Transverse colon (tissue), 4 donors: ENCODE results near the gene MMP13. TPM values are rescaled to one million over a fixed set of nuclear protein-coding genes. Genes with fewer than 3 reads are reported as not detected.
"Not testable (repeated sequence)": the region's sequence is repeated elsewhere in the genome, so short reads cannot be mapped to it uniquely, and the experiment has no call there.

Experiments
- DNase-seq: peaks from one replicate; pipeline ENCODE4 v3.0.0-alpha.2; 2019
- H3K27ac ChIP-seq, 4 donors: fragments of 200-600 bp; sonication (generic); 2 replicates each; pipeline ENCODE4 v1.5.1; 2016 to 2018; ENCODE audit warnings: inconsistent platforms in 4 of 4
- H3K27me3 ChIP-seq: fragments of 200-600 bp; sonication (generic); 2 replicates; pipeline ENCODE4 v1.5.1; 2017; ENCODE audit warnings: inconsistent platforms
- H3K36me3 ChIP-seq, 4 donors: fragments of 200-600 bp; sonication (generic); 2 replicates each; pipeline ENCODE4 v1.5.1; 2017 to 2019; ENCODE audit warnings: inconsistent platforms in 4 of 4
- H3K4me1 ChIP-seq, 4 donors: fragments of 200-600 bp; sonication (generic); 2 replicates each; pipeline ENCODE4 v1.5.1; 2017 to 2020; ENCODE audit warnings: inconsistent platforms in 4 of 4
- H3K4me3 ChIP-seq, 4 donors: fragments of 200-600 bp; sonication (generic); 1 replicate in 1 of 4; 2 replicates in 3 of 4; pipeline versions ENCODE4 v1.5.1 to v1.6.1; 2017 to 2019; ENCODE audit warnings: inconsistent platforms in 4 of 4
- H3K9me3 ChIP-seq, 2 donors: fragments of 200-600 bp; sonication (generic); 2 replicates each; pipeline ENCODE4 v1.5.1; 2017 to 2019; ENCODE audit warnings: inconsistent platforms in 2 of 2
- CTCF ChIP-seq, 5 experiments: fragments of 200-600 bp in 3 of 5; fragments of 450-650 bp in 2 of 5; sonication (generic) in 3 of 5; IDR thresholded peaks; 1 replicate in 2 of 5; 2 replicates in 3 of 5; pipeline ENCODE4 v1.5.1; 2016 to 2017; ENCODE audit warnings: antibody characterized with exemption in 5 of 5, inconsistent platforms in 3 of 5, mild to moderate bottlenecking in 2 of 5, moderate library complexity in 1 of 5
- EP300 ChIP-seq: sonication (generic); formaldehyde crosslinking; IDR thresholded peaks from one replicate; pipeline ENCODE4 v1.6.1; 2017; ENCODE audit warnings: antibody characterized with exemption, low read depth
- POLR2A ChIP-seq: fragments of 450-650 bp; IDR thresholded peaks from one replicate; pipeline ENCODE4 v1.6.1; 2016; ENCODE audit warnings: antibody characterized with exemption, mild to moderate bottlenecking, moderate library complexity
- POLR2AphosphoS5 ChIP-seq, 3 donors: sonication (generic); formaldehyde crosslinking; IDR thresholded peaks; one replicate each; pipeline ENCODE4 v1.6.1; 2016; ENCODE audit warnings: antibody characterized with exemption in 3 of 3
- WGBS, 2 donors: methylation state at CpG; one replicate each; pipeline ENCODE4 v1.1.5; 2018; ENCODE audit warnings: low coverage in 1 of 2; 5-methylcytosine and 5-hydroxymethylcytosine counted together
- in situ Hi-C, 4 donors: fragments of 200-750 bp; cut with MboI; loops; one replicate each; pipeline versions ENCODE4 v1.15.0 to v1.15.1; 2017; ENCODE audit warnings: low sequenced_read_pairs in 3 of 4, low pct_ligation_motif_present in 1 of 4, low pct_unique_long_range_greater_than_20kb in 1 of 4
- intact Hi-C: fragments of 100-400 bp; cut with DNase I; formaldehyde crosslinking; loops from one replicate; pipeline ENCODE4 v1.15.1; 2023; ENCODE audit warnings: low total_unique reads
- total RNA-seq, 4 donors: library from RNA; depleted of rRNA; stranded (reverse); fragments of >200 nt; gene quantifications; one replicate each; pipeline ENCODE4 v1.1.0, GENCODE V29; 2016

MMP13 gene
- total RNA-seq, 4 donors from 2014 or later = not detected

- Histone ChIP-seq H3K27me3 (no peaks in the 10 kb centered on the region), H3K36me3 (no peaks in the 10 kb centered on the region), H3K9me3 (no peaks in the 10 kb centered on the region), H3K4me3 (no peak overlapping the region), H3K27ac (no peak overlapping the region), H3K4me1 (no peaks in the 10 kb centered on the region)
- DNase-seq = no peak
- TF ChIP-seq CTCF (IDR thresholded peaks at IDR 0.05) (no peak), POLR2A (no peak), EP300 (no peak), POLR2AphosphoS5 (IDR thresholded peaks at IDR 0.05) (no peak)
- in situ Hi-C loops = no loop called here
- intact Hi-C loops = no loop called here
These were observed 25.9 kb upstream of the MMP13 start for GRCh38 chr11:102981324-102981910.

GRCh38 chr11:102974552-102975280, 19.2 kb upstream of the MMP13 start:
- Histone ChIP-seq H3K4me1 (no peaks in the 10 kb centered on the region), H3K36me3 (no peaks in the 10 kb centered on the region), H3K9me3 (no peaks in the 10 kb centered on the region), H3K27me3 (no peaks in the 10 kb centered on the region), H3K4me3 (no peak overlapping the region), H3K27ac (no peak overlapping the region)
- no peak for TF ChIP-seq CTCF (IDR thresholded peaks at IDR 0.05)
- TF ChIP-seq EP300 = no peak
- no peak for TF ChIP-seq POLR2AphosphoS5 (IDR thresholded peaks at IDR 0.05)
- TF ChIP-seq POLR2A = no peak
- WGBS, 2 donors = 67 to 76% methylated on average over 5 of the region's 5 CpGs
- in situ Hi-C loops = no loop called here
- intact Hi-C loops = no loop called here
- no peak for DNase-seq

GRCh38 chr11:102973698-102974097, 18.2 kb upstream of the MMP13 start:
- H3K27me3 ChIP-seq, H3K36me3 ChIP-seq, intact Hi-C loops, H3K9me3 ChIP-seq, H3K4me3 ChIP-seq, DNase-seq, H3K4me1 ChIP-seq, H3K27ac ChIP-seq, in situ Hi-C loops: not testable (repeated sequence)
- 87 to 100% methylated on average over 2 of the region's 2 CpGs for WGBS, 2 donors

GRCh38 chr11:102972853-102973252, 17.3 kb upstream of the MMP13 start:
- intact Hi-C loops (no loop called here), in situ Hi-C loops (no loop called here)
- TF ChIP-seq EP300 = no peak
- TF ChIP-seq POLR2A = no peak
- TF ChIP-seq CTCF (IDR thresholded peaks at IDR 0.05) = no peak
- TF ChIP-seq POLR2AphosphoS5 (IDR thresholded peaks at IDR 0.05) = no peak
- 56 to 90% methylated on average over 1 of the region's 1 CpG for WGBS, 2 donors
- no peak overlapping the region for H3K27ac ChIP-seq
- H3K36me3 ChIP-seq = no peaks in the 10 kb centered on the region
- no peaks in the 10 kb centered on the region for H3K27me3 ChIP-seq
- no peaks in the 10 kb centered on the region for H3K9me3 ChIP-seq
- no peaks in the 10 kb centered on the region for H3K4me1 ChIP-seq
- no peak for DNase-seq
- H3K4me3 ChIP-seq = no peak overlapping the region

GRCh38 chr11:102971766-102972165, 16.2 kb upstream of the MMP13 start:
- DNase-seq = no peak
- TF ChIP-seq CTCF (IDR thresholded peaks at IDR 0.05) (no peak), EP300 (no peak), POLR2AphosphoS5 (IDR thresholded peaks at IDR 0.05) (no peak), POLR2A (no peak)
- Histone ChIP-seq H3K4me3 (no peak overlapping the region), H3K27me3 (no peaks in the 10 kb centered on the region), H3K9me3 (no peaks in the 10 kb centered on the region), H3K36me3 (no peaks in the 10 kb centered on the region), H3K27ac (no peak overlapping the region), H3K4me1 (no peaks in the 10 kb centered on the region)
- in situ Hi-C loops (no loop called here), intact Hi-C loops (no loop called here)
